ENCODE results near the gene ZDHHC22.

The ZDHHC22 gene

DNA sequence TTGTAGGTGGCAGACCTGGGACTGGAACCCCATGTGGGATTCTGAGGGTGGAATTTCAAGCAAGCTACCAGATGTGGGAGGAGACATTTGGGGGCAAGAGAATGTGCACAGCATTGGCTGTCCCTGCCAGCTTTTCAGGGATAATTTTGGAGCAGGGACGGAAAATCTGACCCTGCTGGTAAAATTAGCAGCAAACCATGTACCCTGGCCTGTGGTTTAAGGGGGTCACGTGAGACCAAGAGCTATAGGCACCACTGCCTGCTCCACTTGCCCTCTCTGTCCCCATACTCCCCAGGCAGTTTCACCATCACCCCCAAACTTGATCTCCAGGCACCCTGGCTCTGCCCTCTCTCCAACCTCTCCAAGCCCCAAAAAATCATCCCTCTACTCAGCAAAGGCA lies 13.5 kb upstream of the ZDHHC22 start:
- no peak for DNase-seq

DNA sequence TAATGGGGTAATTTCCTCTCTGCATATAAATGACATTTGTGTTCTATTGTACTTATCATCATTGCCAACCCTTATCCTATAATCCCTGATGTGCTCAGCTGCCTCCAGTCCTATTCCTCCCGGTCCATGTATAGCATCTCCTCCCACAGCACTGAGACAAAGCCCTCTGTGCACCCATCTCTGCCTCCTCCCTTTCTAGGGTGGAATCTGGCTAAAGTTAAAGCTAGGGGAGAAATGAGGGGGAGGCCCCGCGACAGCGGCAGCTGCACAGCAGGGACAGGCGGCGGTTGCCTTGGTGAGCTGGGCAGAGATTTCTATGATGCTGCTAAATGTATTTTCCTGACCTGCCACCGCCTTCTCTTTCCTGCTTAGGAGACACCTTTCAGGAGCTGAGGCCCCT lies 12.8 kb upstream of the ZDHHC22 start:
- no peak for DNase-seq

DNA sequence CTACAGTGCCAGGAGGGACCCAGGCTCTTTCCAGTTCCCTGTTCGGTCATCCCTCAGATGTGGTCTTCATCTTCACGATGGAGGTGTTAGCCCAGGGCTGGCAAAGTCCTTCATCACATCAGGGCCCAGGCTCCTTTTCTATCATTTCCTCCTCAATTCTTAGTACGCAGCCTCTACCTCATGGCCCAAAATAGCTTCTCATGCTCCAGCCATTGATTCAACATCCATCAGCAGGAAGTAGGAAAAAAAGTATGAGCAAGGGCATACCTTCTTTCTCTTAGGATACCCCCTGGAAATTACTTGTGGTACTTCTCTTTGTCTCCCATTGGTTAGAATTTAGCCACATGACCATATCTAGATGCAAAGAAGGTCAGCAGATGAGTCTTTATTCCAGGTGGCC lies 12.2 kb upstream of the ZDHHC22 start:
- no peak for DNase-seq

DNA sequence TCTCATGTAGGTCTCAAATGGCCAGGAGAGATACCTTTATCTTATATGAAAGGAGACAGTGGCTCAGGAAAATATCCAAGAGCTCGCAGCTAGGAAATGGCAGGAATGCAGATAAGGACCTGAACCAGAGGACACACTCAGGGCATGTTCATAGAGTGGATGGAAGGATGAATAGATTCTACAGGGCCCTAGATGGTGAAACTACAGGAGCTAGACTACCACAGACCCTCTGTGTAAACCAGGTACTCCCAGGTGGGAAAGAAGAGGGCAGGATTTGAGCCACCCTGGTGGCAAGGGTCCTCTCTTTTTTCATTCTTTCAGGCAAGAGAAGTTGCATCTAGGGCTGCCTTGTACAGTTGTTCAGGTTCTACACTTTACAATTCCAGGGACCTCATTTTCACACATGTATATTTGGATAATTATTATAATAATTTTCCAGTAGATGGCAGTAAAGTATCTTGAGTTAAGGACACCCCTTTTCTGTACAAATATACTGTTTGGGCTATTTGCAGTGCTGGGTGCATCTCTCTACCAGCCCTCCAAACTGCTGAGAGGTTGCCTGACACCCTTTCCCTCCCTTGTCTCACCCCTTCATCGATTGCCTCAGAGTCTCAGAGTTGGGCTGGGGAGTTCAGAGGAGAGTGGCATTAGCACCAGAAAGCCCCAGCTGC lies 10.5 kb upstream of the ZDHHC22 start:
- DNase-seq: no peak

DNA sequence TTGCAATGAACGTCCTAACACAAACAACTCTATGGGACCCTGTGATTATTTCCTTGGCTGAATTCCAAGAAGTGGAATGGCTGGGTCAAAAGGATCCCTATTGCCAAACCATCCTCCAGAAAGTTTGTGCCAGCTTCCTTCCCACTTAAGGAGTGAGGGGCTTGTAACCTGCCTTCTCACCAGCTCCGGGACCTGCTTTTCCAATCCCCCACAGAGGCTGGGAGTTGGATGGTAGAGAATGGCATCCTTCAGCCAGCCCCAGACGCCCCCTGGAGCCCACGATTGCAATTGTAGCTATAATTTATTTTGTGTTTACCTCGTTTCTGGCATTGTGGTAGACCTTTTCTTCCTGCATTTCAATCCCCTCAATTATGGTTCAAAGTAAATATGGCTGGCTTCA lies 9.7 kb upstream of the ZDHHC22 start:
- DNase-seq: peak; percentile 31

DNA sequence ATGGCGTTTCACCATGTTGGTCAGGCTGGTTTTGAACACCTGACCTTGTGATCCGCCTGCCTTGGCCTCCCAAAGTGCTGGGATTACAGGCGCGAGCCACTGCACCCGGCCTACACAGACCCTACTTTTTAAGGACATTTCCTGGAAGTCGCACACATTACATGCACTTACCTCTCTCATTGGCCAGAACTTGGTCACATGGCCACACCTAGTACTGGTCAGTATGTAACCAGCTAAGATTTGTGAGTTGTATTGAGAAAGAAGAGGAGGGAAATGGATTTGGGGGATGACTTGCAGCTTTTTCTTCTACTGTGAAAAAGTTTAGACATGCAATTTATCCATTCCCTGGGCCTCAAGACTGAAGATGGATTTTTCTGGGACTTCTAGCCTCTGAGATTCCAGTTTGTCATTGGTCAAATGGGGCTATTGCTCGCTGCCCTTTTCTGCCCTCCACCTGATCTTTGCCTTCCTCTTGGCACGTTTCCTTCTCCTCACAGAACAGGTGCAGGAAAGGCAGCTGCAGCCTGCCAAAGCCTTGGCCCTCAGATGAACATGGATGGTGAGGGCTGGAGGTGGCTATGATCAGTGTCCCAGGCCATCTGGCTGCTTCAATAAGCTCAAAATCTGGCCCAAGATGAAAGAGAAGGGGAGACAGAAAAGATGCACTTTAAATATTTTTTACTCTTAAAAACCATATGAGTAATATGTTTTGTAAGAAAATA lies 7.1 kb upstream of the ZDHHC22 start:
- no peak for DNase-seq

DNA sequence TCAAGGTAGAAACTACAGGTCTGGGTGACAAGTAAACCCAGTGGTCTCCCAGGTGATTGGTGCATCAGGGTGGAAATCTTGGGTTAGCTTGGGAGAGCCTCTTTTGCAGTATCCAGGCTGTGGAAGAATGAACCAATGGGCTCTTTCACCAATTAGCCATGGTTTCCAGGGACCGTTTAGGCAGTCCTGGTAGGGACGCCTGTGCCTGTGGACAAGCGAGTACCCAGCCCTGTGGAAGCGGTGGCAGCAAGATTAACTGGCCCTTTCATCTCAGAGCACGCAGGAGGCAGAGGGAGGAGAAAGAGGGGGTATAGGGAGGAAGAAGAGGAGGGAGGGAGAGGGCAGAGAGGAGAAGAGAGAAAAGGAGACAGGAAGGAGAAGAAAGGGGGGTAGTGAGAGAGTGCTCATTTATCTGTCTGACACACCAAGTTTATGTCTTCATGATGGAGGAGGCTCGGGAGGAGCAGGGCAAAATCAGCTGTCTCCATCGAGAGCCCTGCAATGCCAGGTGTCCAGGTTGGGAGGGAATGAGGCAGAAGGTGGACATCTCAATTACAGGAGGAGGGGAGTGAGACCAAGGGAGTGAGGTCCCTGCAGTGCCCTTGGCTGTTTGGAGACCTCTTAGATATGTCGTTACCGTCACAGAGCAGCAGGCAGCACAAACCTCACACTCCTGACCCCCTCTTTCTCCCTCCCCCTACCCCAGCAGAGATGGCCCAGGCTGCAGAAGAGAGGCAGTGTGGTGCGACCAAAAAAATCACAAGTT lies 4.6 kb upstream of the ZDHHC22 start:
- DNase-seq: no peak

DNA sequence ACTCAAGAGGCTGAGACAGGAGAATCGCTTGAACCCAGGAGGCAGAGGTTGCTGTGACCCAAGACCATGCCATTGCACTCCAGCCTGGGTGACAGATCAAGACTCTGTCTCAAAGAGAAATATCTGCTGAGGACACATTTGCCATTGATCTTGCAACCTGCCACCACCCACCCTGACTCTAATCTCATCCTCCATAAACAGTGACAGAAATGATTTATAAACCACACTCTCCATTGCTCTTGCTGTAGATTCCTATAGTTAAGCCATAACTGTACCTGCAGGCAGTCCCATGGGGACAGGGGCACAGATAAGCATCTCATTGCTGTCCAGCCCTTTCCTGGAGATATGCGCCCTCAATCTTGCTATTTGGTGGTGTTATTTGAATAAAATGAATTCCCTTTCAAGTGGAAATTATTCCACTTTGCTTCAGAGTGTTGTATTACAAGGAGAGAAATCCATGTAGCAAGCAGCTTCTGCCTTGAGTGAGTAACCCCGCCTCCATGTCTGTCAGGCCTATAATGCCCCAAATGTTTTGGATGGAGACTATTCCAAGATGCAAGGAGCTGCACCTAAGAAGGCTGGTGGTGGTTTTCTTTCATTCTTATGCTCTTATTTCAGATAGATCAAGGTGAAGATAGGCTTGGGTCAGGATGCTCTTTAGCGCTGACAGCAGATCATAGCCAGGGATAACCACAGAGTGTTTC lies 3.0 kb upstream of the ZDHHC22 start:
- DNase-seq: no peak

DNA sequence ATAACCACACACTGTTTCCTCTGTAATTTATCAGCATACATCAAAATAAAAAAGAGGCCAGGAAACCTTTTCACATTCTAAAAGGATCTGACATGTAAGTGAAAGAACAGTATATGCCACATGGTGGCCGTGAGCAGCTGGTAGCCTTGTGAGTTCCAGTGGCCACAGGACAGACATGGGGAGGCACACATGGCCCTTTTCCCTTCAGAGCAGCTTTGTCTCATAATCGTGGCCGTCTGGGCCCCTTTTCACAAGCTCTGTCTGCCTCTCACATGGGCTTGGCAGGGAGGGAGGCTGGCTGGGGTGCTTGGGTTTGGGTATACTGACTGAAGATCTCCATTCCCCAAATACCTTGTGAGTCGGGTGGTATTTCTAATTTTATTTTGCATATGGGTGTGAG lies 1.5 kb upstream of the ZDHHC22 start:
- DNase-seq: no peak

DNA sequence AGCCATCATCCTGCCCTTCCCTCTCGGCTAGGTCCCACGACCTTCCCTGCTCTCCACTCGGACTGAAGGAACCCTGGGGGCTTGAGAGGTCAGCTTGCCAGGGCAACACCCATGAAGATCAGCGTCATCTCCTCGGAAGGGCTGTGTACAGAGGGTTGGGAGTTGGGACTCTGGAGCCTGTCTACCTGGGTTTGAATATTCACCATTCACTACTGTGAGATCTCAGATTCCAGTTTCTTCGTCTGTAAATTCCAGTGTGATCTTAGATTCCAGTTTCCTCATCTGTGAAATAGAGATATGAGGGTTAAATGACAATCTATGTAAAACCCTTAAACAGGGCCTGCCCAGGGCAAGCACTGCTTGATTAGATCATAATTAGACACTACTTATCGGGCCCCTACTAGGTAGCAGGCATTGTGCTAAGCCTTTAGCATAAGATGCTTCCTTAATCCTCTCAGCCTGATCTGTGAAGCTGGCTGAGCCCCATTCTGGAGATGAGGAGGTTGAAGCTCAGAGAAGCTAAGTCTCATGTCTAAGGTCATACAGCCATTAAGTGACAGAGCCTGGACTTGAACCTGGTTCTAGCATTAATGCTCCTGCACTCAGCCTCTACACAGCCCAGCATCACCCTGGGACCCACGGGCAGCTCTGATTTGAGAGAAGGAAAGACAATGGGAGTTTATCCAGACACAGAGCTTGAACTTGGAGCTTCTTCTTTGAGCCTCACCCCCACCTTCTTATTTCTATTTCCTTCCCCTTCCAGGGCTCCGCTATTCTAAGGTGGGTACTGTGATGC lies 612 bp upstream of the ZDHHC22 start:
- no peak for DNase-seq

DNA sequence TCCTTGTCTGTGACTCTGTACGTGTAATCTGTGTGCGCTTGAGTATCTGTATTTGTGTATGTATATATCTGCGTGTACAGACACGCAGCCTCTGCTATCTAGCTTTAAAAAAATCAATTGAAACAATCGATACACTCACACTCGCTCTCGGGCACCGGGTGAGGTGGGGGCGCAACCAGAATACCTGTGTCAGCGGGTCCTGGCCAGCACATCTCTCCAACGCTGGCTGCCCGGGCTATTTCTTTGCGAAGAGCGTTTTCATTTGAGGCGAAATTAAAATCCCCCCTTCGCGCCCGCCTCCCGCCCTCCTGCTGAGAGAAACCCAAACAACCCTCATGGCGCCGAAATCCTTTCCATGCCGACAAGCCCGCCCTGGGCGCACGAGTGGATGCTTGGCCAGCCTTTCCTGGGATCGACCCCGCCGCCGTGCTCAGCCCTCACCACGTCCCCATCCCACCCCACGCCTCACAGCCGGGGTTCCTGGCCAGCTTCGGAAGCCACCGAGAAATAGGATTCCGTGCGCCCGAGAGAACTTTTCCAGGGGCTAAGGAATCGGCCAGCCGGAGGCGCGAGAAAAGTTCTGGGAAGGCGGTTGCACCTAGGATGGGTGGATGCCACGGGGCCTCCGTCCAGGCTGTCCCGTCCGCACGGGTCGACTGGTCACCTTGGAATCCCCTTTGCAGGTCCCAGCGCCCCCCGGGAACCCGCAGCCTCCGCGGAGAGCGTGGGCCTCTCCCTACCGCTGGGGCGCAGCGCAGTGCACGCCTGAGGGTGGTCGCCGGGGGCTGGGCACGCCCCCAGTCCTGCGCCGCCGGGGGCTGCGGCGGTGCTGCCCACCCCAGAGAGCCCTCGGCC lies 1.0 kb downstream of the ZDHHC22 start:
- no peak for DNase-seq

DNA sequence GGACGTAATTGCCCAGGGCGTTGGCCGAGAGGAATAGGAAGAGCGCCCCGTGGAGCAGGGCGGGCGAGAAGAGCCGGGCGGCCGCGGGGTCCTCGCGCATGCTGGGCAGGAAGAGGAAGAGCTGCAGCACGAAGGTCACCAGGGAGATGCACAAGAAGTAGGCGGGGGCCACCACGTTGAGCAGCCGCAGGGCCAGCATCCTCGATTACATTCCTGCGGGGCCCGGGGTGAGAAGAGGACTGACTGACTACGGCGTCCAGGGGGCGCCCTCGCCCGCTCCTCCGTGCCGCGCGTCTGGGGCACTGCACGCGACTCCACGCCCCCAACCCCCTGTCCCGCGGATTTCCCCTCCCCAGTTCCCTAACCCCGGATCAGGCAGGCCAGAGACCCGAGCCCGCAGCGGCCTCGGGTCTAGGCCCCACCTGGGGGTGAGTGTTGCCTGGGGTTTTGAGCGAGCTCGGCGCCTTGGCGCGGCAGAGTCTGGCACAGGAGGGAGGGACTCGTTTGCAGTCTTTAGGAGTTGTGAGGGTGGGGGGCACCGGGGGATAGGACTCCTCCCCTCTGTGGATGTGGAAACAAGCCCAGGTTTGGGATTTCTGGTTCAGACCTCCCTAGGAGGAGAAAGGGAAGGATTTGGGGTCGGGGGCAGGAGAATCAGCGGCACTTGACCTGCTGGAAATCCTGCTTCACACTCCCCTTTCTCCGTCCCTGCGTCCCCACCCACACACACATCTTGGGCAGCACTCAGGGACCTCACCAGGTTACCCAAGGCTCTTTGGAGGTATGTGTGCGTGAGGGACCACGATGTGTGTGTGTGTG lies 1.8 kb downstream of the ZDHHC22 start:
- peak; percentile 74 for DNase-seq

DNA sequence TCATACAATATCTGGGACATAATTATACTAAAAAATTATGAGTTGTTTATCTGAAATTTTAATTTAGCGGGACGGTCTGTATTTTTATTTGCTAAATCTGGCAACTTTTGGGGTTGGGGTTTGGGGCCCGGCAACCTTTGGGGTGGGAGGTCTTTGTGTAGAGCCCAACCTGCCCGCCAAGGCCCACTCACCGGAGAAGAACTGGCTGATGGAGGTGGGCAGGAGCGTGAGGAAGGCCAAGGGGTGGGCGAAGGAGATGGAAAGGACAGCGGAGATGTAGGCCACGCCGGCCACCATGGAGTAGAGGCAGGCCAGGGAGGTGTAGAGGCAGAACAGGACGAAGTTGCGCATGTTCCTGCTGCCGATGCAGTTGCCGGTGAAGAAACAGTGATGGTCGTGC lies 2.6 kb downstream of the ZDHHC22 start:
- no peak for DNase-seq

DNA sequence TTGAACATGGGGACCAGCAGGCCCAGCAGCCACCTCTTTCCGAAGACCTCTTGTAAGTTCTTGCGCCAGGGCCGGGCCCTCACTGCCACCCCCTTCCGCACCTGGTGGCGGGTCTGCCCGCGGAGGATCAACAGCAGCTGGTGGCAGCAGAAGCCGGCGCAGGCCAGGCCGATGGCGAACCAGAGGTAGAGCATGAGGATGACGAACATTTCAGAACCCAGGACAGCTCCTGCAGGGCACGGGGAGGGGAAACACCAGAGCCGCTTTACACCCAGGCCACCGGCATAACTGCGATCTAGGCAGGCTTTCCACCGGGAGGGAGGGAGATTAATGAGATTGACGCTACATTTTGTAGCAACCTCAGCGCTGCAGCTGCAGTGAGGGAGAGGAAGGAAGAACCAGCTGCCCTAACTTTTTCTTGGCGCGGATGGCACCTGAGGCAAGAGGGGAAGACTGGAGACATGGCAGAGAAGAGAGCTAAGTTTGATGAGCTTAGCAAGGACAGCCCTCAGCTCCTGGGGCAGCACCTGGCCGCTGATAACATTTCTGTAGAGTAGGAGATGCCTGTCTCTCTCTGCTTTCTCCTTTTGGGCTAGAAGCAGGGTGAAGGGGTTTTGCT lies 7.8 kb downstream of the ZDHHC22 start:
- peak; percentile 81 for DNase-seq

DNA sequence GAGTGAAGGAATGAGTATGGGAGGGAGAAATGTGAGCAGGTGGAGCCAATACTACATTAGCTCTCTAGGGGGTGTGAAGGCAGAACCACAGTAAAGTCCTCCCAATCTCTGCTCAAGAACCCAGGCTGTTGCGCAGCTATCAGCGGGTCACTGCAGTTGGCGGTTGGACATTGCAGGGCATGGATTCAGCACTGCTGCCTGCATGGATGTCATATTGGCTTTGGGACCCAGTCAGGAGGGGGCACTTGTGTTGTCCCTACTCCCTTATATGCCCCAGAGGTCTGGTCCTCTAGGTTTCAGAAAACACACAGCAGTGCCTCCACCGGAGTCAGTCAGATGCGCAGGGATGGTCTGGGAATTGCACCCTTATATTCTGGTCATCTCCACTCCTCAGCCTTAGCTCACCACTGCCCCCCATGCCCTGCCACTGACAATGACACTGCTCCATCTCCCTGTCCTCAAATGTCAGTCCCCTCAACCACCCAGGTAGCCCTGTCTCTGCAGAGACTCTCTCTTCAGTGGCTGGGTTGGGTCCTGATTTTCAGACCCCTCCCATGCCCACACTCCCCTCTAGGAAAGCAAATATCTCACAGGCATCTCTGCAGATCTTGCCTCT lies 9.6 kb downstream of the ZDHHC22 start:
- no peak for DNase-seq

DNA sequence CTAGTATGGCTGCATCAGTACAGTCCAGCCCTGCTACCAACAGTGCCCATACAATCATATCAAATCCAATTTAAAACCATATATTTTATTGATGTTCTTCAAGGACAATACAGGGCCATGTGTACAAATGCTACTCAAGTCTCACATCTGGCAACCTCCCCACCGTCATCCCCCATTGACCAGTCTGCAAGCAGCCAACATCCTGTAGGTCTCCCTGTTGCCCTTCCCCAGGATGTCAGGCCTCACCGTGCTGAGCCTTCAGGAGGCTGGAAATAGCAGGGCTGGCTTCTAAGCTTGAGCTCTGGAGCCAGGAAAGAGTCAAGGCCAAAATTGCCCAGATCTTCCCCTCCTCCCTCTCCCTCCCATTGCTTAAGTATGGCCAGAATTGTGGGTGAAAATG lies 10.4 kb downstream of the ZDHHC22 start:
- no peak for DNase-seq

DNA sequence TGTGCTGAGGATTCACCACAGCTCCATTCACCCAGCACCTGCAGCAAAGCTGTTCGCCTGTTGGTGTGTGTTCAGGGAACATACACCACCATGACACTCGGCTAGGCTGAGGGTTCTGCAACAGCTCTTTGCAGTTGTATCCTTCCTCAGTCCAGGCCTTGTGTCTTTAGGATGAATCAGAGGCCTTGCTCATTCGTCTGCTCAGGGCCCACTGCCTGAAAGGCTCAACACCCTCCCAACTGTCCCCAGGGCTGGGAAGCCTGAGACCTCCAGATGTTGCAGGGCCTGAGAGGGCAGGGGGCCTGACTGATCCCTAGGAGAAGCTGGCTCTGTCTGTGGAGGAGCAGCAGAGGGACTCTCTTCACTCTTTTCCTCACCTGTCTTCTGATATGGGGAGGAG lies 11.2 kb downstream of the ZDHHC22 start:
- DNase-seq: no peak

DNA sequence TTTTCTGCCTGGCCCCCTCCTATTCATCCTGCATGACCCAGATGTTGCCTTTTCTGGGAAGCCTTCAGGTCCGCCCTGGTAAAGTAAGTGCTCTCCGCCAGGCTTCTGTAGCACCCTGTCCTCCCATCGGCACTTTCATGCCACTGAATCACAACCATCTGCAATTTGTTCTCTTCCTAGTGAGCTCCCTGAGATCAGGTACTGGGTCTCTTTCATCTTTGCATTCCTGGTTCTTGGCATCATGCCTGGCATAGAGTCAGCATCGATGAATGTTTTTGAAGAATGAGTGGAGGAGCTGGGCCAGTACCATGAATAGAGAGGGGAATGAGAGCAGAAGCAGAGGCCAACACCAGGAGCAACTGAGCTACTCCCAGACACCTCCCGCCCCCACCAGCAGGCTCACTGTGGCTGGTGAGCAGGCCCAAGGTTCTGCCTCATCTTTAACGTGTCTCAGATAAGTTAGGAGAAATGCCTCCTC lies 13.1 kb downstream of the ZDHHC22 start:
- DNase-seq: no peak

DNA sequence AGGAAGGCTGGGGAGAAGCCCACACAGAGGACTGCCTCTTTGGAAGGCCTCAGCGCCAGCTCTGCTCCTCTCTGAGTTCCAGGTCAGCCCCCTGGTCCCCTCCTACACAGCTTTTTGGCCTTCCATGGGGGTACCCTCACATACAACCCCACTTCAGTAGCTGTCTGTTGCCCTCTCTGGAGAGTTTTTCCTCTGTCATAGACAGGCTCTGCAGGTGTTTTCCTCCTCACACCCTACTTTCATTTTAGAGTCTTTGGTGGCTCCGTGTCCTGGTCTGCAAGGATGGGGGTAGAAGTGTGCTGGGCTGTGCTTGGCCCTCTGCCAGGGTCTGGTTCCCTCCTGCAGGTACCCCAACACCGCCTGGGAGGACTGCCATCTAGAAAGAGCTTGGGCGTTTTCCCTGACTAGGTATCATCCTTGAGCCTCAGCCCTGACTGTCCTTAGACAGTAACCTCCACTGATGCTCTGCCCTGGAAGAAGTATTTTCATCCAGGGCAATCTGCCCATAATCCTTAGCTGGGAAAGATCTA lies 15.1 kb downstream of the ZDHHC22 start:
- DNase-seq: no peak
